Measurements from ENCODE around the gene CAMK2B. TPM values are rescaled to one million over a fixed set of nuclear protein-coding genes. Genes with fewer than 3 reads are reported as not detected.
A peak's percentile ranks its signal among the peaks of the same experiment; 100 is the strongest.

CAMK2B gene
- total RNA-seq, 1 donor from 2014 or later = not detected

- no peak for TF ChIP-seq CTCF (IDR thresholded peaks at IDR 0.05; ENCODE audit: insufficient read depth, low read length, severe bottlenecking)
- Histone ChIP-seq H3K4me3 (ENCODE audit: low read depth, low read length) (no peak overlapping the region), H3K27me3 (ENCODE audit: control insufficient read depth, insufficient read depth, low read length) (peaks cover 19% of the 10 kb centered on the region), H3K36me3 (ENCODE audit: control insufficient read depth, insufficient read depth, low read length) (no peaks in the 10 kb centered on the region)
- no peak for DNase-seq (ENCODE audit: low read depth)
- no peak for FAIRE-seq
These were observed 57.5 kb downstream of the CAMK2B start for GRCh38 chr7:44267719-44268421.

GRCh38 chr7:44267178-44267577, 58.2 kb downstream of the CAMK2B start:
- Histone ChIP-seq H3K36me3 (ENCODE audit: control insufficient read depth, insufficient read depth, low read length) (no peaks in the 10 kb centered on the region), H3K27me3 (ENCODE audit: control insufficient read depth, insufficient read depth, low read length) (peaks cover 19% of the 10 kb centered on the region), H3K4me3 (ENCODE audit: low read depth, low read length) (no peak overlapping the region)
- no peak for TF ChIP-seq CTCF (IDR thresholded peaks at IDR 0.05; ENCODE audit: insufficient read depth, low read length, severe bottlenecking)
- DNase-seq (ENCODE audit: low read depth) (no peak), FAIRE-seq (no peak)

- FAIRE-seq = no peak
- H3K27me3 ChIP-seq (ENCODE audit: control insufficient read depth, insufficient read depth, low read length) = peaks cover 19% of the 10 kb centered on the region
These were observed 58.9 kb downstream of the CAMK2B start for GRCh38 chr7:44266526-44266925.

GRCh38 chr7:44265728-44266127, 59.7 kb downstream of the CAMK2B start:
- no peak overlapping the region for H3K4me3 ChIP-seq (ENCODE audit: low read depth, low read length)
- DNase-seq (ENCODE audit: low read depth) = no peak
- no peaks in the 10 kb centered on the region for H3K36me3 ChIP-seq (ENCODE audit: control insufficient read depth, insufficient read depth, low read length)
- no peak for FAIRE-seq
- no peak for TF ChIP-seq CTCF (IDR thresholded peaks at IDR 0.05; ENCODE audit: insufficient read depth, low read length, severe bottlenecking)
- H3K27me3 ChIP-seq (ENCODE audit: control insufficient read depth, insufficient read depth, low read length) = peaks cover 19% of the 10 kb centered on the region

More at GRCh38 chr7:44266526-44266925, 58.9 kb downstream of the CAMK2B start:
- no peak for DNase-seq (ENCODE audit: low read depth)
- no peak for TF ChIP-seq CTCF (IDR thresholded peaks at IDR 0.05; ENCODE audit: insufficient read depth, low read length, severe bottlenecking)
- no peak overlapping the region for H3K4me3 ChIP-seq (ENCODE audit: low read depth, low read length)
- H3K36me3 ChIP-seq (ENCODE audit: control insufficient read depth, insufficient read depth, low read length) = no peaks in the 10 kb centered on the region

GRCh38 chr7:44264221-44264931, 61.0 kb downstream of the CAMK2B start:
- peaks cover 19% of the 10 kb centered on the region for H3K27me3 ChIP-seq (ENCODE audit: control insufficient read depth, insufficient read depth, low read length)
- FAIRE-seq (peak; percentile 91), DNase-seq (ENCODE audit: low read depth) (peak; percentile 91)
- H3K4me3 ChIP-seq (ENCODE audit: low read depth, low read length) = no peak overlapping the region
- H3K36me3 ChIP-seq (ENCODE audit: control insufficient read depth, insufficient read depth, low read length) = no peaks in the 10 kb centered on the region
- TF ChIP-seq CTCF (IDR thresholded peaks at IDR 0.05; ENCODE audit: insufficient read depth, low read length, severe bottlenecking) = peak; percentile 2
